ENCODE measurements around the gene TMPRSS6. TPM values are rescaled to one million over a fixed set of nuclear protein-coding genes. Genes with fewer than 3 reads are reported as not detected.

Gene TMPRSS6
- total RNA-seq, 1 donor from 2014 or later, result not detected

DNA sequence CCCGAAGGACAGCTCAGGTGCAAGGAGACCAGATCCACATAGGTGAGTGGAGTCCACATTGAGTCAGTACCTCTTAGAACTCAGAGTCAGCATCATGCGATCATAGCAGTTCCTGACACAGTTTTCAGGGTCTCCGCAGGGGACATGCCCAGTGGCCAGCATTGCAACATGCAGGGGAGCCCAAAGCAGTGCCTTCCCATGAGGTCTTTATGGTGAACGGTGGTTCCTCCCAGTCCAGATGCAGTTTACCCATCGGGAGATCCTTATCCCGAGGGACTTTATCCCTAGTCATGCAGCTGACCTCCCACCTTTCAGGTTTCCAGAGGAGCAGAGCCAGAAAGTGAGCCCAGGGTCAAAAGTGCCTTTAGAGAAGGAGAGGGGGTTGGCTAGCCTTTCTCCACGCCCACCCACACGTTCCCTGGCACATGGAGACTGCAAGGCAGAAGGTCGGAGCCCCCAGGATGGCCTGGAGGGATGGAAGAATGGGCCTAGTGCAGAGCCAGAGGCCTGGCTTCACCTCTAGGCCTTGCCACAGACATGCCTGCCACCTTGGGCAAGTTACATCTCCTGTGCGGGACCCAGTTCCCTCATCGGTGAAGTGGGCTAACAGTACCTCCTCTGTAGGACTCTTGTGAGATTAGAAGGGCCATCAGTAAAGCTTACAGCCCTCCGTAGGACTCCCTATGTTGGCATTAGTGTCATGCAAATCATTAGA is 51.6 kb downstream of the TMPRSS6 start:
- H3K36me3 ChIP-seq (ENCODE audit: control insufficient read depth, insufficient read depth, low read length), result no peaks in the 10 kb centered on the region
- no peak overlapping the region for H3K4me3 ChIP-seq (ENCODE audit: low read depth, low read length)
- H3K27me3 ChIP-seq (ENCODE audit: control insufficient read depth, insufficient read depth, low read length), result no peaks in the 10 kb centered on the region
- TF ChIP-seq, protein P1, sequence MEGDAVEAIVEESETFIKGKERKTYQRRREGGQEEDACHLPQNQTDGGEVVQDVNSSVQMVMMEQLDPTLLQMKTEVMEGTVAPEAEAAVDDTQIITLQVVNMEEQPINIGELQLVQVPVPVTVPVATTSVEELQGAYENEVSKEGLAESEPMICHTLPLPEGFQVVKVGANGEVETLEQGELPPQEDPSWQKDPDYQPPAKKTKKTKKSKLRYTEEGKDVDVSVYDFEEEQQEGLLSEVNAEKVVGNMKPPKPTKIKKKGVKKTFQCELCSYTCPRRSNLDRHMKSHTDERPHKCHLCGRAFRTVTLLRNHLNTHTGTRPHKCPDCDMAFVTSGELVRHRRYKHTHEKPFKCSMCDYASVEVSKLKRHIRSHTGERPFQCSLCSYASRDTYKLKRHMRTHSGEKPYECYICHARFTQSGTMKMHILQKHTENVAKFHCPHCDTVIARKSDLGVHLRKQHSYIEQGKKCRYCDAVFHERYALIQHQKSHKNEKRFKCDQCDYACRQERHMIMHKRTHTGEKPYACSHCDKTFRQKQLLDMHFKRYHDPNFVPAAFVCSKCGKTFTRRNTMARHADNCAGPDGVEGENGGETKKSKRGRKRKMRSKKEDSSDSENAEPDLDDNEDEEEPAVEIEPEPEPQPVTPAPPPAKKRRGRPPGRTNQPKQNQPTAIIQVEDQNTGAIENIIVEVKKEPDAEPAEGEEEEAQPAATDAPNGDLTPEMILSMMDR (IDR thresholded peaks at IDR 0.05; ENCODE audit: insufficient read depth, low read length, poor library complexity, severe bottlenecking), result no peak
- no peak for DNase-seq (ENCODE audit: low read depth)

DNA sequence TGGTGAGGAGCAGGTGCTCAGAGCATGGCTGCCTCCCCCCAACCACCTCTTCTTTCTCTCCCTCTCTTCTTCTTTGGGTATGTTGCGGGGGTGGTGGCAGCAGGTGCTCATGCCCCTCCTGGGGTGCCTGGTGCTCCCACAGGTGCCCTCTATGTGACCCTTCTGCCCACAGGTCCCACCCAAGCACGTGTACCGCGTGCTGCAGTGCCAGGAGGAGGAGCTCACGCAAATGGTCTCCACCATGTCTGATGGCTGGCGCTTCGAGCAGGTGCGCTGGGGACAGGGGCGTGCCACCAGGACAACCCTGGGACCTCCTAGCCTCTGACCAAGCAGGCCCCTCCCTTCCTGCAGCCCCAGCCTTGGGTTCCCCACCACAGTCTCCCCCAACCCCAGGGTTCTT is 52.3 kb downstream of the TMPRSS6 start:
- TF ChIP-seq, protein P1 (IDR thresholded peaks at IDR 0.05; ENCODE audit: insufficient read depth, low read length, poor library complexity, severe bottlenecking), result no peak
- Histone ChIP-seq H3K27me3 (ENCODE audit: control insufficient read depth, insufficient read depth, low read length) (no peaks in the 10 kb centered on the region), H3K4me3 (ENCODE audit: low read depth, low read length) (no peak overlapping the region), H3K36me3 (ENCODE audit: control insufficient read depth, insufficient read depth, low read length) (no peaks in the 10 kb centered on the region)
- DNase-seq (ENCODE audit: low read depth), result no peak

DNA sequence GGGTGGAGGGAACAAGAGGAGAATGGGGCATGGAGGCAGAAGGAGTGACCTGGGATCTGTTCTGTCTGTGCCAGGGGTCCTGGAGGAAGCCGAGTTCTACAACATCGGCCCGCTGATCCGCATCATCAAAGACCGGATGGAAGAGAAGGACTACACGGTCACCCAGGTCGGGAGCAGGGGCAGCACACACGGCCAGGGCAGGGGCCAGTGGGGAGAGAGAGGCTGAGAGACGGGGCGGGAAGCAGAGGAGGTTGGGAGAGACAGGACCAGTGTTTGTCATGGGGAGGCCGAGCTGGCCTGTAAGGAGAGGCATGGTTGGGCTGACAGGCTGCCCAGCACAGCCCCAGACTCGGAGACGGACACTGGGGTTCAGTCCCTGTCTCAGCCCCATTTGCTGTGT is 53.3 kb downstream of the TMPRSS6 start:
- DNase-seq (ENCODE audit: low read depth), result no peak
- no peaks in the 10 kb centered on the region for H3K36me3 ChIP-seq (ENCODE audit: control insufficient read depth, insufficient read depth, low read length)
- H3K4me3 ChIP-seq (ENCODE audit: low read depth, low read length), result no peak overlapping the region
- no peaks in the 10 kb centered on the region for H3K27me3 ChIP-seq (ENCODE audit: control insufficient read depth, insufficient read depth, low read length)
- TF ChIP-seq, protein P1 (IDR thresholded peaks at IDR 0.05; ENCODE audit: insufficient read depth, low read length, poor library complexity, severe bottlenecking), result no peak

DNA sequence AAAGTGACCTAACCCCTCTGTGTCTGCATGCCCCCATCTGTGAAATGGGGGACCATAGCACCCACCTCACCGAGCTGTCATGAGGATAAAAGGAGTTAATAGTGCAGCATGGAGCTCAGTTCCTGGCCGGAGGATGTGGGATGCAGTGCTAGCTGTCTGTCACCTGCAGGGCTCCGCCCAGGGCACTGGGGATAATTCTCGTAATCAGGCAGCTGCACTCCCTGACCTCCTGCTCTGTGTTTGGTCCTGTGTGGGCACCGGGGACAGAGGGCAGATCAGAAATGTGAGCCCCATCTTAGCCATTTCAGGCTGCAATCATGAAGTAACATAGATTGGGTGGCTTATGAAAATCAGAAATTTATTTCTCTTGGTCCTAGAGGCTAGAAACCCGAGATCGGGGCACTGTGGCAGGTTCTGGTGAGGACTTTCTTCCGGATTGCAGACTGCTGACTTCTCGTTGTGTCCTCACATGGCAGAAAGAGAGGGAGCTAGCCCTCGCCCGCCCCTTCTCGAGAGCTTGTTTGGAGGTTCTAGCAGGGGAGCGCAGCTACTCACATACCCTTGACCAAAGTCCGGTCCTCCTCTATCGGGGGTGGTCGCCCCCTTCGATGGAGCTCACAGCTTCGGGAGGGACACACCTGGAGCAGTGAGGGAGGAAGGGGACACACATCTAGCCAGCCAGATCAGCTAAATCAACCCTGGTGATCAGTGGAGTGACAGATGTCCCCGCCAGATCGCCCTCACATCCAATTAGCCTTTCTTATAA is 54.7 kb downstream of the TMPRSS6 start:
- Histone ChIP-seq H3K36me3 (ENCODE audit: control insufficient read depth, insufficient read depth, low read length) (no peaks in the 10 kb centered on the region), H3K4me3 (ENCODE audit: low read depth, low read length) (no peak overlapping the region), H3K27me3 (ENCODE audit: control insufficient read depth, insufficient read depth, low read length) (no peaks in the 10 kb centered on the region)
- TF ChIP-seq, protein P1 (IDR thresholded peaks at IDR 0.05; ENCODE audit: insufficient read depth, low read length, poor library complexity, severe bottlenecking), result no peak
- DNase-seq (ENCODE audit: low read depth), result no peak

DNA sequence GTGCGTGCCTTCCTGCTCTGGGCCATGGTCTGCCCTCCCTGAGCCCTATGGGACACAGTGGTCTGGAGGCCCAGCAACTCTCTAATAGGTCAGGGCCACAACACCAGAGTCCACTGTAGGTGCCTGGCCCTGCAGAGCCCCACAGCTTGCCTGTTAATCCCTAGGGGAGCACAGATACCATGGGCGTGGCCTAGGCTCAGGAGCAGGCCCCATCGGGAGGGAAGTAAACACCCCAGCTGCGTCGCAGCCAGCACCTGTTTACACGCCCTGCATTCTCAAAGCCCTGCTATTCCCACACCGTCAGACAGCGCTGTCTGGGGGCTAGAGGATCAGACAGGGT is 55.5 kb downstream of the TMPRSS6 start:
- DNase-seq (ENCODE audit: low read depth), result no peak
- Histone ChIP-seq H3K4me3 (ENCODE audit: low read depth, low read length) (no peak overlapping the region), H3K27me3 (ENCODE audit: control insufficient read depth, insufficient read depth, low read length) (no peaks in the 10 kb centered on the region), H3K36me3 (ENCODE audit: control insufficient read depth, insufficient read depth, low read length) (no peaks in the 10 kb centered on the region)
- TF ChIP-seq, protein P1 (IDR thresholded peaks at IDR 0.05; ENCODE audit: insufficient read depth, low read length, poor library complexity, severe bottlenecking), result no peak

Data from kidney epithelial cell (primary cell).